ENCODE results near the gene P2RY2.
A peak's percentile ranks its signal among the peaks of the same experiment; 100 is the strongest.

The P2RY2 gene

GRCh38 chr11:73176874-73177155, 41.3 kb upstream of the P2RY2 start:
- H3K27ac ChIP-seq (replicated peaks), result no peak overlapping the region

GRCh38 chr11:73177380-73177777, 40.7 kb upstream of the P2RY2 start:
- Histone ChIP-seq H3K27ac (replicated peaks) (no peak overlapping the region), H3K27me3 (ENCODE audit: insufficient read depth, poor library complexity, severe bottlenecking) (no peaks in the 10 kb centered on the region), H3K4me3 (replicated peaks; ENCODE audit: insufficient read depth, low read length) (no peak overlapping the region)
- DNase-seq (ENCODE audit: low read depth in 1 of 2, low spot score in 1 of 2), result no peak
- TF ChIP-seq GABPA (IDR thresholded peaks at IDR 0.05; ENCODE audit: low read depth) (no peak), REST (IDR thresholded peaks at IDR 0.05; ENCODE audit: insufficient replicate concordance, low read depth) (no peak)

More at GRCh38 chr11:73176874-73177155, 41.3 kb upstream of the P2RY2 start:
- no peak for DNase-seq (ENCODE audit: low read depth in 1 of 2, low spot score in 1 of 2)
- Histone ChIP-seq H3K4me3 (replicated peaks; ENCODE audit: insufficient read depth, low read length) (no peak overlapping the region), H3K27me3 (ENCODE audit: insufficient read depth, poor library complexity, severe bottlenecking) (no peaks in the 10 kb centered on the region)
- TF ChIP-seq REST (IDR thresholded peaks at IDR 0.05; ENCODE audit: insufficient replicate concordance, low read depth) (no peak), CTCF (IDR thresholded peaks at IDR 0.05; ENCODE audit: insufficient read depth, low read length) (no peak), POLR2AphosphoS5 (IDR thresholded peaks at IDR 0.05; ENCODE audit: low read depth) (no peak), SPI1 (IDR thresholded peaks at IDR 0.05; ENCODE audit: borderline replicate concordance, low read depth) (no peak), GABPA (IDR thresholded peaks at IDR 0.05; ENCODE audit: low read depth) (no peak)

- Histone ChIP-seq H3K27ac (replicated peaks) (no peak overlapping the region), H3K27me3 (ENCODE audit: insufficient read depth, poor library complexity, severe bottlenecking) (no peaks in the 10 kb centered on the region), H3K4me3 (replicated peaks; ENCODE audit: insufficient read depth, low read length) (no peak overlapping the region)
- TF ChIP-seq CTCF (IDR thresholded peaks at IDR 0.05; ENCODE audit: insufficient read depth, low read length), result peak; percentile 63
- no peak for TF ChIP-seq SPI1 (IDR thresholded peaks at IDR 0.05; ENCODE audit: borderline replicate concordance, low read depth)
- DNase-seq (ENCODE audit: low read depth in 1 of 2, low spot score in 1 of 2), result peak; percentile 62 to 85
Measured at GRCh38 chr11:73177778-73178539, 40.1 kb upstream of the P2RY2 start.

- no peak for DNase-seq (ENCODE audit: low read depth in 1 of 2, low spot score in 1 of 2)
- Histone ChIP-seq H3K4me3 (replicated peaks; ENCODE audit: insufficient read depth, low read length) (no peak overlapping the region), H3K27ac (replicated peaks) (no peak overlapping the region), H3K27me3 (ENCODE audit: insufficient read depth, poor library complexity, severe bottlenecking) (no peaks in the 10 kb centered on the region)
- TF ChIP-seq REST (IDR thresholded peaks at IDR 0.05; ENCODE audit: insufficient replicate concordance, low read depth) (no peak), POLR2AphosphoS5 (IDR thresholded peaks at IDR 0.05; ENCODE audit: low read depth) (no peak), GABPA (IDR thresholded peaks at IDR 0.05; ENCODE audit: low read depth) (no peak), CTCF (IDR thresholded peaks at IDR 0.05; ENCODE audit: insufficient read depth, low read length) (no peak), SPI1 (IDR thresholded peaks at IDR 0.05; ENCODE audit: borderline replicate concordance, low read depth) (no peak)
Measured at GRCh38 chr11:73178681-73179080, 39.4 kb upstream of the P2RY2 start.
